ENCODE results near the gene KCTD7.
"Not testable (repeated sequence)": the region's sequence is repeated elsewhere in the genome, so short reads cannot be mapped to it uniquely, and the experiment has no call there.

KCTD7 gene

DNA sequence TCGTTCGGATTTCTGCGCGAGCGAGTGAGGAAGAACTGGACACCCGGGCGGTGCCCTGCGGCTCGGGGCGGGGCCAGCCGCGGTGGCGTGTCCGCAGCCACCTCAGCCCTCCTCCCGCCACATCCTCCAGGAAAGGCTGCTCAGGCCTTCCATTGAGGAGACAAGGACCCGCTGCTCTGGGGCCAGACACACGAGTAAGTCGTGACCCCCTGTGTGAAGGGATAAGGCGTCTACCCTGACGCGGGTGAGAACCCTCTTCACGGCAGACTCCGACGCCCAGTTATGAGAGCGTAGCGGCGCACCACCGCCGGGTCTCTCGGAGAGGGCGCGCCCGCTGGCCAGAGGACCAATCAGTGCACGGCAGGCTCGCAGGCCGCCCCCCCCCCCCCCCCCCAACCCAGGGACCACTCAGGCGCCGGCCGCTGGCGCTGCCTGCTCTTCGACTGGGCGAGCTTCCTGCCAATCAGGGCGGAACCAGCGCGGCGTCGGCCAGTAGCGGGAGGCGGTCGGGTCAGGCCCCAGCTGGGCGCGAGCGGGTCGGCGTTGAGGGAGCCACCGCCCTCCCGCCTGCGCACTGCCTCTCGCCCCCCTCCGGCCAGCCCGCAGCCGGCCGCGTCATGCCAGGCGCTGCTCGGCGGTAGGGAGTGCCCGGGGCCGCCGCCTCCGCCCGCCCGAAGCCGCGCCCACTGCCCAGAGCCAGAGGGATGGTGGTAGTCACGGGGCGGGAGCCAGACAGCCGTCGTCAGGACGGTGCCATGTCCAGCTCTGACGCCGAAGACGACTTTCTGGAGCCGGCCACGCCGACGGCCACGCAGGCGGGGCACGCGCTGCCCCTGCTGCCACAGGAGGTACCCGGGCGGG is at the start of gene KCTD7:
TSS of gene KCTD7 (plus strand) at position 521 of the 861 bp plus-strand sequence. CDS start at position 705, 184 bp downstream.
- peaks cover 46% of the 10 kb centered on the region for H3K4me1 Mint-ChIP-seq (ENCODE audit: low read depth)
- no peaks in the 10 kb centered on the region for H3K9me3 Mint-ChIP-seq (ENCODE audit: low read depth)
- H3K36me3 Mint-ChIP-seq = no peaks in the 10 kb centered on the region
- H3K27ac Mint-ChIP-seq = peak within 1 kb of the TSS; percentile 54
- peak within 1 kb of the TSS; percentile 86 for H3K4me3 Mint-ChIP-seq
- no peaks in the 10 kb centered on the region for H3K27me3 Mint-ChIP-seq

DNA sequence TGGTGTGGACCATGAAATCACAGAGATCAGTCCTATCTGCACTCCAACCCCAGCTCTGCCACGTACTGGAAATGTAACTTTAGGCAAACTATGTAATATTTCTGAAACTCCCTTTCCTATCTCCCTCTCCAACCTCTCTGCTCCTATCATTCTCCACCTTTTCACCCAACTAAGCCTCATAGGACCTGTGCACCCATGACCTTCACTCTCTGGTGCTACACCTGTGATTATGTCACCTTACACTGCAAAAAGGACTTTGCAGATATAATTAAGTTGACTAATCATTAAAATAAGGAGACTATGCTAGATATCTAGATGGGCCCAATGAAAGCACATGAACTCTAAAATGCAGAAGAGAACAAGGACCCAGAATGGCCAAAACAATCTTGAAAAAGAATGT is 48.3 kb upstream of the KCTD7 start:
- H3K27ac Mint-ChIP-seq = not testable (repeated sequence)
- peaks cover 62% of the 10 kb centered on the region for H3K4me1 Mint-ChIP-seq (ENCODE audit: low read depth)

DNA sequence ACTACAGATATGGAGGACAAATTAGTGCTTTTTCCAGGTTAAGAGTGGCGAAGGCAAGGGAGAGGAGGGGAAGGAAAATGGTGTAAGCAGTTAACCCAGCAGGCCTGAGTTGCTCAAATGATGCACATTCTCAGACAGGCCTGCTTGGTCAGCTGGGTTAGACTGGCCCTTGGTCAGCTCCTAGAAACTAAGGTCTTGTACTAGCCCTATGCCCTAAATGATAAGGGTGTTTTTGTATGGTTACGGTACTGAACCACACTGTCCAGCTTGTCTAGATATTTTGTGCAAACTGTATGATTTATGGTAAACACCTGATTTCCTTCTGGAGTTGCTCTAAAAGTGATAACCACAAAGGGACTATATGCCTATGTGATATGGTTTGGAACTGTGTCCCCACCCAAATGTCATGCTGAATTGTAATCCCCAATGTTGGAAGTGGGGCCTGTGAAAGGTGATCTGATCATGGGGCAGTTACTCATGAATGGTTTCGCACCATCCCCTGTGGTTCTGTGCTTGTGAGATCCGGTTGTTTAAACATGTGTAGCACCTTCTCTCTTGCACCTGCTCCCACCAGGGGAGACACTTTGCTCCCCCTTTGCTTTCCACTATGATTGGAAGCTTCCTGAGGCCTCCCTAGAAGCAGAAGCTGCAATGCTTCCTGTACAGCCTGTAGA is 45.7 kb upstream of the KCTD7 start:
- H3K27ac Mint-ChIP-seq = peak overlapping the region; percentile 35
- H3K4me1 Mint-ChIP-seq (ENCODE audit: low read depth) = peaks cover 60% of the 10 kb centered on the region
- H3K9me3 Mint-ChIP-seq (ENCODE audit: low read depth); H3K36me3 Mint-ChIP-seq; H3K4me3 Mint-ChIP-seq; H3K27me3 Mint-ChIP-seq: not testable (repeated sequence)

More for the DNA sequence above, 48.3 kb upstream of the KCTD7 start:
- not testable (repeated sequence) for H3K9me3 Mint-ChIP-seq (ENCODE audit: low read depth); H3K36me3 Mint-ChIP-seq; H3K4me3 Mint-ChIP-seq; H3K27me3 Mint-ChIP-seq

DNA sequence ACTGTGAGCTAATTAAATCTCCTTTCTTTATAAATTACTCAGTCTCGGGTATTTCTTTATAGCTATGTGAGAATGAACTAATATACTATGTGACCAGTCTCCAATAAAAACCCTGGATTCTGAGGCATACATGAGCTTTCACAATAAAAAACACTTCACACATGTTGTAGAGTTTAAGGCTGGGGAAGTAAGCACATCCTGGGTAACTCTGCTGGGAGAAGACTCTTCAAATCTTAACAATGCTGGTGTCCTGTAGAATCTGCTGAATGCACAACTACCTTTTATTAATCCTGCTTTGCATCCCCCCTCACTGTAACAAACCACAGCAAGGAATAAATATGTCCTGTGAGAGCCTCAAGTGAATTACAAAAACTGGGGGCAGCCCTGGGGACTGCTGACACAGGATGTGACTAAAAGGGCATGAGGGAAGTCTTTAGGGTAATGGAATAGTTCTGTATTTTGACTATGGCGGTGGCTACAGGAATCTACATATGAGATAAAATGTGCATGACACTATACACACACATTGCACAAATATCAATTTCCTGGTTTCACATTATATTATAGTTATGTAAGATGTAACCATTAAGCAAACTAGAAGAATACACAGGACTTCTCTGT is 45.1 kb upstream of the KCTD7 start:
- Mint-ChIP-seq H3K27me3 (no peaks in the 10 kb centered on the region), H3K36me3 (peaks cover 6% of the 10 kb centered on the region), H3K4me3 (no peak overlapping the region), H3K4me1 (ENCODE audit: low read depth) (peaks cover 57% of the 10 kb centered on the region), H3K27ac (peak overlapping the region; percentile 35), H3K9me3 (ENCODE audit: low read depth) (no peaks in the 10 kb centered on the region)

GRCh38 chr7:66586181-66586580 is 42.5 kb upstream of the KCTD7 start:
- Mint-ChIP-seq H3K27me3 (no peaks in the 10 kb centered on the region), H3K9me3 (ENCODE audit: low read depth) (no peaks in the 10 kb centered on the region), H3K4me3 (no peak overlapping the region), H3K27ac (peak overlapping the region; percentile 8), H3K4me1 (ENCODE audit: low read depth) (peaks cover 65% of the 10 kb centered on the region), H3K36me3 (peaks cover 6% of the 10 kb centered on the region)

GRCh38 chr7:66588226-66588625 is 40.5 kb upstream of the KCTD7 start:
- H3K4me3 Mint-ChIP-seq; H3K9me3 Mint-ChIP-seq (ENCODE audit: low read depth); H3K27ac Mint-ChIP-seq; H3K36me3 Mint-ChIP-seq; H3K27me3 Mint-ChIP-seq: not testable (repeated sequence)
- peaks cover 74% of the 10 kb centered on the region for H3K4me1 Mint-ChIP-seq (ENCODE audit: low read depth)

DNA sequence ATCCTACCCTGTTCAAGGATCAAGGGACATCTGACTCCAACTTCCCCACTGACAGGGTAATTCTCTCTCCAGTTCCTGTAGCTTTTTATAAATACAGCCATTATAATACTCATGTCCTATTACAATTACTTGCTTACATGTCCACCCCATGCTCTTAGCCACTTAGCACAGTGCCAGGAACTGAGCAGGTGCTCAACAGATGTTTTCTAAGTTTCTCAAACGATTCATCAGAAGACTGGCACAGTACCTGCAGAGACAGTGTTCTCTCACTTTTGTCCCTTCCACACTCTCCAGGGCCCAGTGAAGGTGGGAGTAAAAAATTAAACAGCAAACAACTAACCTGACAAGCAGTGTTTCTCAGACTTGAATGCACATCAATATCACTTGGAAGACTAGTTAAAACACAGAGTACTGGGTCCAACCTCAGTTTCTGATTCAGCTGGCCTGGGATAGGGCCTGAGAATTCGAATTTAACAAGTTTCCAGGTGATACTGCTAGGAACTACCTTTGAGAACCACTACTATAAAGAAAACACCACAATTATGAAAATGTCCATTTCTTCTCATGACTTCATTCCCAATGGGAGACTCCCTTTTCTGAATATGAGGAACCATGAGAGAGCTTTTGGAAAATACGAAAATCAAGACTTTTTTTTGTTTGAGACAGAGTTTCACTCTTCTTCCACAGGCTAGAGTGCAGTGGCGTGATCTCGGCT is 39.7 kb upstream of the KCTD7 start:
- Mint-ChIP-seq H3K27ac (peak overlapping the region; percentile 58), H3K4me1 (ENCODE audit: low read depth) (peaks cover 70% of the 10 kb centered on the region), H3K4me3 (peak overlapping the region; percentile 11)
- not testable (repeated sequence) for H3K27me3 Mint-ChIP-seq; H3K36me3 Mint-ChIP-seq; H3K9me3 Mint-ChIP-seq (ENCODE audit: low read depth)

GRCh38 chr7:66590302-66591057 is 38.2 kb upstream of the KCTD7 start:
- Mint-ChIP-seq H3K4me3 (peak overlapping the region; percentile 96), H3K4me1 (ENCODE audit: low read depth) (peaks cover 62% of the 10 kb centered on the region), H3K27ac (peak overlapping the region; percentile 69)
- not testable (repeated sequence) for H3K9me3 Mint-ChIP-seq (ENCODE audit: low read depth); H3K27me3 Mint-ChIP-seq; H3K36me3 Mint-ChIP-seq

- H3K27me3 Mint-ChIP-seq; H3K36me3 Mint-ChIP-seq; H3K9me3 Mint-ChIP-seq (ENCODE audit: low read depth): not testable (repeated sequence)
- Mint-ChIP-seq H3K4me1 (ENCODE audit: low read depth) (peaks cover 55% of the 10 kb centered on the region), H3K4me3 (peak overlapping the region; percentile 96), H3K27ac (peak overlapping the region; percentile 69)
Measured at GRCh38 chr7:66591058-66591798, 37.5 kb upstream of the KCTD7 start.

DNA sequence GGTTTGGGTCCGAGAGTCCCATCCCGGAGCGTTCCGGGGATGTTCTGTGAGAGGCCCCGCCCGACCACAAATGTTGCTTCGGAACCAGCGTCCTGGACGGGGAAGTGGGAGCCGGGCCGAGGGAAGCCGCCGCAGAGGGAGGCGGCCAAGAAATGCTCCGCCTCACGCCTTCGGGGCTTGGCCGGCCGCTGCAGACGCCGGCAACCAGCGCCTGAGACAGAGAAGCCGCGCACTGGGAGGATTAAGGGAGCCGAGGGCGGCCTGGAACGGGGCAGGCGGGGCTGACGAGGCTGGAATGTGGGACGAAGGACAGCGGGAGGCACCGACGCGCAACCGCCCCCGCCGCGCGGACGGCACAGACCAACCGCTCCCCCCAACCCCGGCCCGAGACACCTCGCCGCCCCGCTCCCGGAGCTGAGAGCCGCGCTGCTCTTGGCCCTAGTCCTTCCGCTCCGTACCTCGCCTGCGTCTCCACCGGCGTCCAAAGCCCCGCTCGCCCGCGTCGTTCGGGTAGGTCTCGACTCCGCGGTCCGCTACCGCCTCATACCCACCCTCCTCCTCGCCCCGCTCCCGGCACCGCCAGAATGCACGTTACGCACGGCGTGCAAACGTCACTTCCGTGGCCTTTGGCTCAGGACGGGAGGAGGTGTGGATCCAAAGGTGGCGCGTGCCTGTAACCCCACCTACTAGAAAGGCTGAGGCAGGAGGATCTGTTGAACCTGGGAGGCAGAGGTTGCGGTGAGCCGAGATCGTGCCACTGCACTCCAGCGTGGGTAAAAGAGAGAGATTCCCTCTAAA is 36.7 kb upstream of the KCTD7 start:
- Mint-ChIP-seq H3K4me1 (ENCODE audit: low read depth) (peaks cover 50% of the 10 kb centered on the region), H3K4me3 (peak overlapping the region; percentile 96), H3K27me3 (no peaks in the 10 kb centered on the region), H3K36me3 (no peaks in the 10 kb centered on the region), H3K9me3 (ENCODE audit: low read depth) (no peaks in the 10 kb centered on the region), H3K27ac (peak overlapping the region; percentile 96)

- Mint-ChIP-seq H3K4me3 (peak overlapping the region; percentile 96), H3K4me1 (ENCODE audit: low read depth) (peaks cover 44% of the 10 kb centered on the region), H3K27ac (peak overlapping the region; percentile 96)
- not testable (repeated sequence) for H3K36me3 Mint-ChIP-seq; H3K9me3 Mint-ChIP-seq (ENCODE audit: low read depth); H3K27me3 Mint-ChIP-seq
Measured at GRCh38 chr7:66592597-66593146, 36.0 kb upstream of the KCTD7 start.

DNA sequence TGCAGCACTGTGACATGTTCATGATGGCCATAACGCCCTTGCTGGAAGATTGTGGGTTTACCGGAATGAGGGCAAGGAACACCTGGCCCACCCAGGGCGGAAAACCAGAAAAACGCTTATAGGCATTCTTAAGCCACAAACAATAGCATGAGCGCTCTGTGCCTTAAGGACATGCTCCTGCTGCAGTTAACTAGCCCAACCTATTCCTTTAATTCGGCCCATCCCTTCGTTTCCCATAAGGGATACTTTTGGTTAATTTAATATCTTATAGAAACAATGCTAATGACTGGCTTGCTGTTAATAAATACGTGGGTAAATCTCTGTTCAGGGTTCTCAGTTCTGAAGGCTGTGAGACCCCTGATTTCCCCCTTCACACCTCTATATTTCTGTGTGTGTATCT is 34.6 kb upstream of the KCTD7 start:
- peaks cover 34% of the 10 kb centered on the region for H3K4me1 Mint-ChIP-seq (ENCODE audit: low read depth)

DNA sequence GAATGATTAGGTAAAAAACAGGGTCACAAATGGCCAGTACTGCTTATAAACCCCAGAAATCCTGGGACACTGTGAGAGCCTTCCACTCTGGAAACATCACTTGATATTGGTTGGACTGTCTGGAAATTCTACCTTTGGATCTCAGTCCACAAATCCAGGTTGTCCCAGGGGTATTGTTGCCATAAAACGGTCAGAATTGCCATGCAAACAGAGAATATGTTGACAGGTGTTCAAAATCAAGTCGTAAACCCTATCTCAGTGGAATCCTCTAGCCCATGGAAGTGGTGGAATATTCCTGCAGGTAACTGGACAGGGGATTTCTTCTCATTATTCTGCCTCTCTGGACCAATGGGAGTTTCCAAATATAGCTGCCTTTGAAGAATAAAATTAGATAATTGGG is 31.2 kb upstream of the KCTD7 start:
- H3K36me3 Mint-ChIP-seq = no peaks in the 10 kb centered on the region
- peaks cover 10% of the 10 kb centered on the region for H3K4me1 Mint-ChIP-seq (ENCODE audit: low read depth)
- H3K9me3 Mint-ChIP-seq (ENCODE audit: low read depth) = no peaks in the 10 kb centered on the region
- no peak overlapping the region for H3K4me3 Mint-ChIP-seq
- H3K27ac Mint-ChIP-seq = no peak overlapping the region
- no peaks in the 10 kb centered on the region for H3K27me3 Mint-ChIP-seq

More for the DNA sequence above, 34.6 kb upstream of the KCTD7 start:
- not testable (repeated sequence) for H3K4me3 Mint-ChIP-seq; H3K36me3 Mint-ChIP-seq; H3K27me3 Mint-ChIP-seq; H3K27ac Mint-ChIP-seq; H3K9me3 Mint-ChIP-seq (ENCODE audit: low read depth)

Measured in activated naive CD8-positive, alpha-beta T cell (primary cell).